Measurements from ENCODE around the gene TFAP2C. TPM values are rescaled to one million over a fixed set of nuclear protein-coding genes. Genes with fewer than 3 reads are reported as not detected.

TFAP2C gene
- total RNA-seq, 4 donors from 2014 or later = 0.82 to 9.0 (median 2.3) TPM

GRCh38 chr20:56663660-56664059 lies 34.6 kb downstream of the TFAP2C start:
- Histone ChIP-seq H3K9me3 (no peaks in the 10 kb centered on the region), H3K27ac (no peak overlapping the region), H3K27me3 (no peaks in the 10 kb centered on the region), H3K4me1 (no peaks in the 10 kb centered on the region), H3K36me3 (no peaks in the 10 kb centered on the region), H3K4me3 (no peak overlapping the region)
- intact Hi-C loops (cut with DNase I; ENCODE audit: low total_unique reads) (no loop called here), in situ Hi-C loops (cut with MboI; ENCODE audit: low pct_ligation_motif_present in 1 of 4, low pct_unique_long_range_greater_than_20kb in 1 of 4, low sequenced_read_pairs in 3 of 4) (no loop called here)
- TF ChIP-seq POLR2A (IDR thresholded peaks at IDR 0.05) = no peak
- TF ChIP-seq EP300 (IDR thresholded peaks at IDR 0.05; ENCODE audit: low read depth) = no peak
- no peak for TF ChIP-seq CTCF (IDR thresholded peaks at IDR 0.05)
- TF ChIP-seq POLR2AphosphoS5 (IDR thresholded peaks at IDR 0.05) = no peak
- no peak for DNase-seq
- WGBS, 2 donors (ENCODE audit: low coverage in 1 of 2) = 90 to 93% methylated on average over 3 to 9 of the region's 9 CpGs

GRCh38 chr20:56664796-56665195 lies 35.7 kb downstream of the TFAP2C start:
- peak; percentile 8 for DNase-seq
- Histone ChIP-seq H3K4me1 (no peaks in the 10 kb centered on the region), H3K27me3 (no peaks in the 10 kb centered on the region), H3K36me3 (no peaks in the 10 kb centered on the region), H3K27ac (no peak overlapping the region), H3K9me3 (no peaks in the 10 kb centered on the region), H3K4me3 (no peak overlapping the region)
- in situ Hi-C loops (cut with MboI; ENCODE audit: low pct_ligation_motif_present in 1 of 4, low pct_unique_long_range_greater_than_20kb in 1 of 4, low sequenced_read_pairs in 3 of 4) (no loop called here), intact Hi-C loops (cut with DNase I; ENCODE audit: low total_unique reads) (no loop called here)
- TF ChIP-seq CTCF (IDR thresholded peaks at IDR 0.05) = no peak
- 60% methylated on average over 1 of the region's 1 CpG; no CpG with 5 or more reads in 1 of the 2 donors for WGBS, 2 donors (ENCODE audit: low coverage in 1 of 2)

GRCh38 chr20:56665806-56666205 lies 36.7 kb downstream of the TFAP2C start:
- no peak for DNase-seq
- 76% methylated on average over 12 of the region's 12 CpGs; no CpG with 5 or more reads in 1 of the 2 donors for WGBS, 2 donors (ENCODE audit: low coverage in 1 of 2)
- Histone ChIP-seq H3K9me3 (no peaks in the 10 kb centered on the region), H3K27me3 (no peaks in the 10 kb centered on the region), H3K36me3 (no peaks in the 10 kb centered on the region), H3K4me1 (no peaks in the 10 kb centered on the region), H3K27ac (no peak overlapping the region), H3K4me3 (no peak overlapping the region)
- intact Hi-C loops (cut with DNase I; ENCODE audit: low total_unique reads) = no loop called here
- TF ChIP-seq POLR2A (IDR thresholded peaks at IDR 0.05) = no peak
- no peak for TF ChIP-seq CTCF (IDR thresholded peaks at IDR 0.05)
- TF ChIP-seq POLR2AphosphoS5 (IDR thresholded peaks at IDR 0.05) = no peak
- TF ChIP-seq EP300 (IDR thresholded peaks at IDR 0.05; ENCODE audit: low read depth) = no peak
- in situ Hi-C loops (cut with MboI; ENCODE audit: low pct_ligation_motif_present in 1 of 4, low pct_unique_long_range_greater_than_20kb in 1 of 4, low sequenced_read_pairs in 3 of 4) = no loop called here

- in situ Hi-C loops (cut with MboI; ENCODE audit: low pct_ligation_motif_present in 1 of 4, low pct_unique_long_range_greater_than_20kb in 1 of 4, low sequenced_read_pairs in 3 of 4) = no loop called here
- no peak overlapping the region for H3K27ac ChIP-seq
- 86 to 100% methylated on average over 1 to 5 of the region's 5 CpGs for WGBS, 2 donors (ENCODE audit: low coverage in 1 of 2)
- H3K27me3 ChIP-seq = no peaks in the 10 kb centered on the region
- H3K4me1 ChIP-seq = no peaks in the 10 kb centered on the region
- TF ChIP-seq POLR2AphosphoS5 (IDR thresholded peaks at IDR 0.05) (no peak), POLR2A (IDR thresholded peaks at IDR 0.05) (no peak), CTCF (IDR thresholded peaks at IDR 0.05) (no peak), EP300 (IDR thresholded peaks at IDR 0.05; ENCODE audit: low read depth) (no peak)
- no peaks in the 10 kb centered on the region for H3K9me3 ChIP-seq
- no peak for DNase-seq
- no peak overlapping the region for H3K4me3 ChIP-seq
- intact Hi-C loops (cut with DNase I; ENCODE audit: low total_unique reads) = no loop called here
- no peaks in the 10 kb centered on the region for H3K36me3 ChIP-seq
These were observed 44.3 kb downstream of the TFAP2C start for GRCh38 chr20:56673450-56673849.

Data from transverse colon (tissue), 4 donors.